ENCODE results near the gene DNAJB11. TPM values are rescaled to one million over a fixed set of nuclear protein-coding genes. Genes with fewer than 3 reads are reported as not detected.

The DNAJB11 gene
- total RNA-seq, 4 donors from 2014 or later, result 28.1 to 38.2 (median 31.7) TPM

GRCh38 chr3:186592682-186593081 is 22.2 kb downstream of the DNAJB11 start:
- TF ChIP-seq CTCF (IDR thresholded peaks at IDR 0.05; ENCODE audit: low read depth), result no peak

- no peak for TF ChIP-seq CTCF (IDR thresholded peaks at IDR 0.05; ENCODE audit: low read depth)
These were observed 23.3 kb downstream of the DNAJB11 start for GRCh38 chr3:186593862-186594261.

- no peak for TF ChIP-seq CTCF (IDR thresholded peaks at IDR 0.05; ENCODE audit: low read depth)
These were observed 24.1 kb downstream of the DNAJB11 start for GRCh38 chr3:186594591-186595113.

- no peak for TF ChIP-seq CTCF (IDR thresholded peaks at IDR 0.05; ENCODE audit: low read depth)
These were observed 26.2 kb downstream of the DNAJB11 start for GRCh38 chr3:186596568-186597287.

- no peak for TF ChIP-seq CTCF (IDR thresholded peaks at IDR 0.05; ENCODE audit: low read depth)
These were observed 27.7 kb downstream of the DNAJB11 start for GRCh38 chr3:186598108-186598784.

- no peak for TF ChIP-seq CTCF (IDR thresholded peaks at IDR 0.05; ENCODE audit: low read depth)
These were observed 28.2 kb downstream of the DNAJB11 start for GRCh38 chr3:186598794-186599141.

- TF ChIP-seq CTCF (IDR thresholded peaks at IDR 0.05; ENCODE audit: low read depth), result no peak
These were observed 28.7 kb downstream of the DNAJB11 start for GRCh38 chr3:186599142-186599784.
